Fibroblast of gingiva (primary cell): Measurements from ENCODE around the gene DCAF7.

Experiments used
- DNase-seq: peaks from one replicate; pipeline ENCODE4 v3.0.0-alpha.2; 2011; ENCODE audit warnings: low read depth

DCAF7 gene

DNA sequence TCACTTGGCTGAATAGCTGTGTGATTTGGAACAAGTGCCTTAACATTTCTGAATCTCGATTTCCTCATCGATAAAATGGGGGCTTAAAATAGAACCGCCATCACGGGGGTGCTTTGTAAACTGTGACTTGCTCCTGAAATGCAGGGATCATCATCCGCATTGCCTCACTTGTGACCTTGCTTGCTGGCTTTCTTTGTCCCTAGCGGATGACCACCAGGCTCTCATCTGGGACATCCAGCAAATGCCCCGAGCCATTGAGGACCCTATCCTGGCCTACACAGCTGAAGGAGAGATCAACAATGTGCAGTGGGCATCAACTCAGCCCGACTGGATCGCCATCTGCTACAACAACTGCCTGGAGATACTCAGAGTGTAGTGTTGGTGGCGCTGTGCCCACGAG lies 38.5 kb downstream of the DCAF7 start:
- no peak for DNase-seq

DNA sequence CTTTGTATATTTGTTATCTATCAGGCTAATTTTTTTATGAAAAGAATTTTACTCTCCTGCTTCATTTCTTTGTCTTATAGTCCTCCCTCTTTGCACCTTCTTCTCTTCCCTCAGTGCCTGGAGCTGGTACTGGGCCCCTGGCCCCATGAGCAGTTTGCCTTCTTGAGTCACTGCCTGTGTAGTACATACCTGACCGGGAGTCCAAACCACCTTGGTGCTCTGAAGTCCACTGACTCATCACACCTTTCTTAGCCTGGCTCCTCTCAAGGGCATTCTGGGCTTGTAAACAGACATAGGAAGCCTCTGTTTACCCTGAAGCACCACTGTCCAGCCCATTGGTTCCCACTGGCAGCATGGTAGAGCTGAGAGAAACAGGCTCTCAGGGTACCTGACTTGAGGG lies 39.4 kb downstream of the DCAF7 start:
- no peak for DNase-seq

DNA sequence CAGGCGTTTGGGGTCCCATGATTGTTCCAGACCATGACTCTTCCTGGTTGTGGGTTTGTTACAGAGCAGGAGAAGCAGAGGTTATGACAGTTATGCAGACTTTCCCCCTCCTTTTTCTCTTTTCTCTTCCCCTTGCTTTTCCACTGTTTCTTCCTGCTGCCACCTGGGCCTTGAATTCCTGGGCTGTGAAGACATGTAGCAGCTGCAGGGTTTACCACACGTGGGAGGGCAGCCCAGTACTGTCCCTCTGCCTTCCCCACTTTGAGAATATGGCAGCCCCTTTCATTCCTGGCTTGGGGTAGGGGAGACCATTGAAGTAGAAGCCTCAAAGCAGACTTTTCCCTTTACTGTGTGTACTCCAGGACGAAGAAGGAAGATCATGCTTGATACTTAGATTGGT lies 42.5 kb downstream of the DCAF7 start:
- no peak for DNase-seq

GRCh38 chr17:63595132-63595531 lies 44.9 kb downstream of the DCAF7 start:
- DNase-seq, result no peak

DNA sequence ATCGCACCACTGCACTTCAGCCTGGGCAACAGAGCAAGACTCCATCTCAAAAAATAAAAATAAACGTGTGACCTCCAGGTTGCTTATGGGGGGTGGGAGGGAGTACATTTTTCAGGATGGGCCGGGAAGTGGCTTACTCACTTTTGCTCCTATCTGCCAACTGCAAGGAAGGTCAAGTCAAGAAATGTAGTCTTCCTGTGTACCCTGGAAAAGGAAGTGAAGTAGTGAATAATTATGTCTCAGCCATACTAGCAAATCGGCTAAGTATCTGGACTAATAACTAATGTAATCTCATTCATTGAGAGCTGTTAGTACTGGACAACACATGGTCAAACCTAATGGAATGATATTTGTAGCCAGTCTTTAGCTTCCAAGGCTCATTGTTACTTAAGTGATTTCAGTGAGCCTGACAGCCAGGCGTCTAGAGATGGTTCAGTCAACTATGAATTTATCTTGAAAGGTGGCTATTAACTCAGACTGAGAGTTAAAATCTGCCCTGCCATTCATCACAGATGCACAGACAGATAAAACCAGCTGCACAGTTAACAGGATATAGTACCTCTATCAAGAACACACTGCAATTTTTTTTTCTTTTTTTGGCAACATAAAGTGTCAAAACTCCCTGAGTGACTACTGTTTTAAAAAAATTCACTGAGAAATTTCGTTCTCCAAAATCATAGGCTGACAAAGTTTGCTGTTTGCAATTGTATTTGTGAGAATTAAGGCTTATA lies 46.7 kb downstream of the DCAF7 start:
- no peak for DNase-seq

DNA sequence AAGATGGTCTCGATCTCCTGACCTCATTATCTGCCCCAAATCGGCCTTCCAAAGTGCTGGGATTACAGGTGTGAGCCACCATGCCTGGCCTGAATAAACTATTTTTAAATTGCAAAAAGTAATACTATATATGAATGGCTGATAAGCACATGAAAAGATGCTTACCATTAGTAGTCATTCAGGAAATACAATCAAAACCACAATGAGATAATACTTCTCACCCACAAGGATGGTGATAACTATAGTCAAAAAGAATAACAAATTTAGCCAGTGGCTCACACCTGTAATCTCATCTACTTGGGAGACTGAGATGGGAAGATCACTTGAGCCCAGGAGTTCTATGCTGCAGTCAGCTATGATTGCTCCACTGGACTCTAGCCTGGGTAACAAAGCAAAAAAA lies 48.0 kb downstream of the DCAF7 start:
- DNase-seq, result no peak

GRCh38 chr17:63600569-63601438 lies 50.5 kb downstream of the DCAF7 start, which contains the start of gene TACO1:
Gene TACO1, plus strand, starts transcription at chr17:63600895. Its CDS starts 189 bp downstream, at chr17:63601084.
- peak; percentile 85 for DNase-seq

DNA sequence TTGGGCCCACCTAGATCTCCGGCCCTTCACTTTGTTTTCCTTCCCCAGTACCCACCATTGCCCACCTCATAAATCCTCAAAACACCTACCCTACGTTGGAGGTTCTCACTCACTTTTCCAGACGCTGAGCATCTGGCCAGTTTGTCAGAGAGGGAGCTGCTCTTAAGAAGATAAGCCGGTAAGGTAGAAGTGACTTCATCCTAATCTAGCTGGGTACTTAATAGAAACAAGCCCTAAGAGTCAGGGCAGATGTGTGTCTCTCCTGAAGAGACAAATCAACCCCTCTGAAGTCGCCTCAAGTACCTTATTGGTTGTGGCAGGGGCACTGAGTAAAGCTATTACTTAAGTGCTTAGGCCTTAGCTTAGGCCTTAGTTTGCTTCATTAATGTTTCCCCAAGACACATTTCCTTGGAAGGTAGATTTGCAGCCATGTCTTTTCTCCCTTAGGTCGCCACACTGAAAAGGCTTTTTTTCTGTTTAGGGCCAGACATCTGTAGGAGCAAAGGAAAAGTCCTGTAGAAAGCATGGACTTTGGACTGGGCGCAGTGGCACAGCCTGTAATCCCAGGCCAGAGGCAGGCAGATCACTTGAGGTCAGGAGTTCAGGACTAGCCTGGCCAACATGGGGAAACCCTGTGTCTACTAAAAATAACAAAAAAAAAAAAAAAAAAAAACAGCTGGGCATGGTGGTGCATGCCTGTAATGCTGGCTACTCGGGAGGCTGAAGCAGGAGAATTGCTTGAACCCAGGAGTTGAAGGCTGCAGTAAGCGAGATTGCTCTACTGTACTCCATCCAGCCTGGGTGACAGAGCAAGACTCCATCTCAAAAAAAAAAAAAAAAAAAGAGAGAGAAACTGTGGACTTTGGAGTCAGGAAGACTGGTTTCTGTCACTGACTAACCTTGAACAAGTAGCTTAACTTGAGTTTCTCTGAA lies 51.4 kb downstream of the DCAF7 start:
- DNase-seq, result no peak

DNA sequence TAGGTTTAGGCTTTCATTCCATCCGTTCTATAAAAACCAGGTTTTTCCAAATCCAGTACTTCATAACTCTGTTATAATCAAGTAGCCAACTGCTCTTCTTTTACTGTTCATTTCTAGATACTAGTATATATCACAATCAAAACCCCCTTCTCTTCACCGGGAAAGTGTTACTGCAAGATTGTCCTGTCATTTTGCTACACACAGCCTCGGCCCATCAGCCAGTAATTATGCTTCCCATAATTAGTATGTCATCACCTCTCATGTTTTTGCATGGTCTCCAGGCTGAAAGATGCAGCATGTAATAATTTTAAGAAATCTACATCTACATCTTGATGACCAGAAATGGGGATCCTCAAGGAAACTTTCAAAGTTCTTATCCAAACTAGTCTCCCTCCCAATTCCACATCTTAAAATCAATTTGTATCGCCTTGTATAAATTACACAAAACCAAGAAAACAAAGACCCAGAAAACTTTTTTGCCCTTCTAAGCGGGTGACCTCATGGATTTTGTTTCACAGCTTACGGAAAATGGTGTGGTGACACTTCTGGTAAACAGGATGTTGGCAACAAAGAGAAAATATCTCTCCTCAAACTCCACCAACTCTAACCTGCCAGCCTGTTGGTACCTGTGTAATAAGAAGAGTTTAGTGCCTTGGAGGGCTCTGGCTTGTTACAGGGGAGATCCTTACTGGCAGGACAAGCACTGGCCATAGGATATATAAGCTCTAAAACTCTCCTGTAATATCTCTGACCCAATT lies 59.7 kb downstream of the DCAF7 start:
- no peak for DNase-seq

- no peak for DNase-seq
Measured at GRCh38 chr17:63610854-63611253, 60.6 kb downstream of the DCAF7 start.

- no peak for DNase-seq
Measured at GRCh38 chr17:63611354-63611753, 61.1 kb downstream of the DCAF7 start.

- no peak for DNase-seq
Measured at GRCh38 chr17:63613663-63614062, 63.4 kb downstream of the DCAF7 start.

- DNase-seq, result no peak
Measured at GRCh38 chr17:63621229-63621683, 71.0 kb downstream of the DCAF7 start.

DNA sequence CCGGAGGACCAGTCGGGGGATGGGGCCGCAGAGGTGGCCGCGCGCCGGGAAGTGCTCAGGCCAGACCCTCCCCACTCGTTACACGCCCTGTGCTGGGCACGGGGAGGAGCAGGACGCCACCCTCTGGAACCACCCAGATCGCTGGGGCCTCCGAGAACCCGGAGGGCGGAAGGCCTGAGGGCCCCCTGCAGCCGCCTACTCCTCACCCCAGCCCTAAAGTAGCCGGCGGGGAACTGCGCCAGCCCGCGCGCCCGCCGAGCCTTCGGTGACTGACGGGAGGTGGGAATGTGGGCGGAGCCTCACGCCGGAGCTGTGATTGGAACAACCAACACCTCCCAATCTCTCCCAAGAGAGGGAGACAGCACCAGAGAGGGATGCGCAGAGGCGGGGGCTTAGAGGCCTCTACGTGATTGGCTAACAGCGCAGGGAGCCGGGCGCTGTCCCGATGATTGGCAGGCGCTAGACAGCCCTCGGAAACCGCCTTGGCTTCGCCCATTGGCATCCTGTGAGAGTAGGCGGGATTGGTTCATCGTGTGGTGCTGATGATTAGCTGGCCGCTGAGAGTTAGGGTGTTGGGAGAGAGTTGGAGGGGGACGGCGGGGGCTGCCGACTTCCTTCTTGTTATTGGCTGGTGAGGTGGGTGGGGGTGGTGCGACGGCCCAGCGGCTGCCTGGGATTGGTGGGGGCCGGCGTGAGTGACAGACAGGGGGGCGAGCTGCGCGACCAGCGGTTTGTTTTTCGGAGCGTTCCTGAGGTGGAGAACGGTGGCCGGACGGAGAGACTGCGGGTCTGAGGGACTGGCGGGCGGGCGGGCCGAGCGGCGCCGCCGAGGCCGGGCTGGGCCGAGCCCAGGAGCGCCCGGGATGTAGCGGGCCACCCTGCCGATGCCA lies 71.7 kb downstream of the DCAF7 start, which contains the start of gene MAP3K3:
Gene MAP3K3, plus strand, starts transcription at position 734 of the 890 bp plus-strand sequence. CDS start 343 bp downstream, outside the sequence.
- peak; percentile 100 for DNase-seq

- peak; percentile 51 for DNase-seq
Measured at GRCh38 chr17:63622574-63623390, 72.5 kb downstream of the DCAF7 start.

DNA sequence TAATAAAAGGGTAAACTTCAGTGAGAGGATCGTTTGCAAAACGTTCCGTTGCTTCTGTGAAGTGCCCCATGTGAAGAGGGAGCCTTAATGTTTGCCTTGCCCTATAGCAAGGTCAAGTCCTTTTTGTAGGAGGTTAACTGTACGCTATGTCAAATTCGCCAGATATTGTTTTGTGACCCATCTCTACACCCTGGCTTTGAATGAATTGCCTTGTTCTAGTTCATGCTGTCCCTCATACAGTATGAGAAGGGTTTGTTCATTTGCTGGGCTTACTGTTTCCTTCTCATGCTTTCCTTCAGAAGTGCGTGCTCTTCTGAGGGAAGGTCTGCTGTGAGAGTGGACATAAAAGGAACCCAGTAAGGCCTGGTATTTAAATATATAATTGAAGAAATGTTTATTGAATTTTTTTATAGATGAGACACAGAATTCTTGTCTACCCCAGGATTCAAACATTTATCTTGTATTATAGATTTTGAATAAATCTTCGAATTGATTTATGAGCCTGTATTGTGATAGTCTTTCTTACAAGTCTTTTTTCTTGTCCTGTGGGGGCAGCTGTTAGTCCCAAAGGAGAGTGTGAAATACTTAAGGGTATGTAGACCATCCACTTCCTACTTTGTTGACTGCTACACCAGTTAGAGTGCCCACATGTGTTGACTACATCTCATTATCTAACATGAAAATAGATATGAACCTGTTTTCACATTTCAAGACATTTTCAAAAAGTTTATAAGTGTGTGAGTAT lies 73.7 kb downstream of the DCAF7 start:
- DNase-seq, result no peak

DNA sequence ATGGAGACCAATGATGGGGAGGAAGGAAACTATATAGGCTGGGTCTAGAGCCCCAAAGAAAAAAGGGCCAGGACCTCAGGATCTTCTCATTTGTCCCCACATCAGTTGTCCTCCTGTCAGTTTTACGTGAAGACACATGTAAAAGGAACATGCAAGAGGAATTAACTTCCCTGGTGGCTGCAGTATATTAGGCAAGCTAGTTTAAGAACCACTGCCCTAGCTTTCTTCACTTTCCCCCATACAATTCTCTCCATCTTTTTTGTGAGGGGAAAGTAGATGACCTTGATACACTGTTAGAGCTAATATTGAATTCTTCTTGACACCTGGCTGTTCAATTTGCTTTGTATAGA lies 74.2 kb downstream of the DCAF7 start:
- no peak for DNase-seq

DNA sequence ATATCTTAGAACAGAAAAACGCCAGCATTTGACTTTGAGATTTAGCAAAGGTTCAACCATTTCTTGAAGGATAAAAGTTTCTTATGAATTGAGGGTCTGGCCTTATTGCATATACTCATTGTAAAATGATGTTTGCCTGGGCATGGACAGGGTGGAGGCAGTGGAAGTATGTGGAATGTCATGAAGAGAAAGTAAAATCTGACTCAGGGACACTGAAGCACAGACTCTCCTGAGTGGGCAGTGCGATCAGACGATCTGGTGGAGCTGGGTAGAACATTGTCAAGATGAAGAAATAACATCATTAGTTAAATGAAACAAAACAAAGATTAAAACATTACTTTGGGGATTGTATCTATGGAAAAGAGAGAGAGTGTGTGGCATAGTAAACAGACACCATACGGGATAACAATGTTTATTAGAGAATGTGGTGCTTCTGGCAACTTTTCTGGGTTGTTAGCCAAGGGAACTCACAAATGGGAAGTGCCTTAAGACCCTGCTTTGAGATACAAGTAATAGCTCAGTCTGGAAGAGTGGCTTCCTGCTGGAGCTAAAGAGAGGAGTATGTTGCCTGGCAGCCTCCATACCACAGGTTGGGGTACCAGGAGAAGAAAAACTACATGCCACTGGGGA lies 76.4 kb downstream of the DCAF7 start:
- peak; percentile 35 for DNase-seq
